ENCODE data around the gene RBP2.
"Not testable (repeated sequence)": the region's sequence is repeated elsewhere in the genome, so short reads cannot be mapped to it uniquely, and the experiment has no call there.

RBP2 gene

DNA sequence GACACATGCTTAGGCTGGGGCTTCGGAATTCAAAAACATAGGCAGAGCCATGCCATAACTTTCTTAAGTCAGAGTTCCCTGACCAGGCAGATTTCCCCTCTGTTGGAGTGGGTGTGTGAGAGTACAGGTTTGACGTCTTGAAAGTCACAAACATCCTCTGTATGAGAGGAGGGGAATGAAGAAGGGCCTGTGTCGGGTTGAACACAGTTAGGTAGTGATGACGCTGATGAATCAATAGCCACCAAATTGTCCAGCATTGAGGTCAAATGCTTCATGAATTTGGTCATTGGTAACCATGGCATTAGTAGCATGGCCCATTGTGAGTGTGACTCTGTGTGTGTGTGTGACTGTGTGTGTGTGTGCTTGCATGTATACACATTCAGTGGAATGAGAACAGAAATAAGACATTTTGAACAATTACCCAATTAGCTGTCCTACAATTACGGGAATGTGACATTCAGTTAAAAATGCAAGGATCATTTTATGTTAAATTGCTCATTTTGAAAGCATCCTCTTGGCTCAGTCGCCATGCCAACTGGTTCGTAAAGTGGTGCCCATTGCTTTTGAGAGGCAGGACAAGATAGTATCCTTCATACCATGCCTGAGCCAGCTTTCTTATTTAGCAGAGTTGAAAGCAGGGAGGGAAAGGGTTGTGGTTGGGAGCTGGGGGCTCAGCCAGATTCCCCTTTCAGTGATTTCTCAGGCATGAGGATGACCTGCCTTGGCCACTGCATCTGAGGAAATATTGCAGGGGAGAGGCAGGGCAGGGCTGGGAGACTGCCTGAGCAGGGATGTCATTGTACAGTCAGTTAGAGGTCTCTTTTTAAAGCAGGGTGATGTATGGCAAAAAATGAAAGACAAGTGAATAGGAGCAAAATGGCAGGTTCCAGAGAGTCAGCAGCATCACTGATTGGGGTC, 35.4 kb downstream of the RBP2 start:
- DNase-seq = no peak

DNA sequence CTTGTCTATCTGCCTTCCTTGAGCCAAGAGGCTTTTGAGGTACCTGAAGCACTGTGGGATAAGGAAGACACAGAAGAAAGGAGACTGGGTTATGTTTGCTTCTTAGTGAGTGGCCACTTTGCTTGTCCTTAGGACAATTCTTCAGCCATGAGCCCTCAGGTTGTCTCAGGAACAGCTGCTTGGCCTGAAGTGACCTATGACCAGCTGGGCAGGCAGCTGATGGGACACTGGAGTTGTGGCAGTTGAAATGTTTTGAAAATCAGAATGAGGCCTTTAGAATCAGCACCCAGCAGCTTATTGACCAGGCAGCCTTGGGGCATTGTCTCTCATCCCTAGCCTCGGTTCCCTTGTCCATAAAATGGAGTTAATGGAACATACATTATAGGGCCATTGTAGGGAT, 37.0 kb downstream of the RBP2 start:
- DNase-seq = no peak

DNA sequence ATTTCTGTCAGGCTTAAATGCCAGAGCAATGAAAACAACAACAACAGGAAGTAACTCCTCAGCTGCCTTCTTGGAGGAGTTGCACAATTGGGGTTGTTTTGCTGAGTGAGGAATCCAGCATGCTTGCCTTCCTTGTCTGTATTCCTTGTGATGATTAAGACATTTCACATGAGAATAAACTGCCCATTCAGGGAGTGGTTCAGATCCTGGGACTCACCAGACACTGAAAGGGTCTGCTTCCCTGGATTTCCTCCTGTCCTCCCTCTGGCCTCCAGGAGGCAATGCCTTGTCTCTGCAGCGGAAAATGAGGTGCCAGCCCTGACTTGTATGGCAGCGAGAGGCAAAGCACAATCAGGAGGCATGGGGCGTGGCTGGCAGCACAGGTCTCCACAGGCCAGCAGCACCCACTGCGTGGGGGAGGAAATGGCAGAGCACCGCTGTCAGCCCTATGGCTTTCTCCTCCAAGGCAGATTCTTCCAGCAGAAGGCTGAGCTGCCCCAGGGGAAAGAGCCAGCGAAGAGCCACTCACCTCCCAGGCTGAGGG, 41.5 kb downstream of the RBP2 start:
- DNase-seq = no peak

DNA sequence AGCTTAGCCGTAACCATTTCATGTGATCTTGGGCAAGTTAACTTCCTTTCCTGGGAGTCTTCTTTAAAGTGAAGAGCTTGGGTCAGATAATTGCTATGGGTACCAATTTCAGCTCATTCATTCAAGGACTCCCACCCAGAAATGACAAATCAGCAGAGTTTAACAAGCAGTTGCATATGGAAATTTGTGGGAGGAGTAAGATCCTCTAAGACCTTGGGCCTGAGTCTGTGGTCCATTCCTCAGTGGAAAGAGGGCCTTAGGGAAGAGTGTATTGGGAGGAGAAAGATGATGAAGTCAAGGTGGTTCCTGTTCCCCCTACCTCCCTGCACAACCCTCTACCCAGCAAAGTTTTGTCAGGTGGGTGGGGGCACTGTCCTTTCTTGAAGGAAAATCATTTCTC, 42.1 kb downstream of the RBP2 start:
- DNase-seq = no peak

DNA sequence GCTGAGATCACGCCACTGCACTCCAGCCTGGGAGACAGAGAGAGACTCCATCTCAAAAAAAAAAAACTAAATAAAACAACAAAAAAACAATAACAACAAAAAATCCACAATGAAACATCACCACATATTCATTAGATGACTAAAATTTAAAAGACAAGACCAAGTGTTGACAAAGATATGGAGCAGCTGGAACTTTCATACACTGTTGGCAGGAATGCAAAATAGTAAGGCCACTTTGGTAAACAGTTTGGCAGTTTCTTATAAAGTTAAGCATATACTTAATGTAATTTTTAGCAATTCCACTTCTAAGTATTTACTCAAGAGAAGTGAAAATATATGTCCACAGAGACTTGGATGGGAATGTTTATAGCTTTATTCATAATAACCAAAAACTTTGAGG, 43.2 kb downstream of the RBP2 start:
- no peak for DNase-seq

DNA sequence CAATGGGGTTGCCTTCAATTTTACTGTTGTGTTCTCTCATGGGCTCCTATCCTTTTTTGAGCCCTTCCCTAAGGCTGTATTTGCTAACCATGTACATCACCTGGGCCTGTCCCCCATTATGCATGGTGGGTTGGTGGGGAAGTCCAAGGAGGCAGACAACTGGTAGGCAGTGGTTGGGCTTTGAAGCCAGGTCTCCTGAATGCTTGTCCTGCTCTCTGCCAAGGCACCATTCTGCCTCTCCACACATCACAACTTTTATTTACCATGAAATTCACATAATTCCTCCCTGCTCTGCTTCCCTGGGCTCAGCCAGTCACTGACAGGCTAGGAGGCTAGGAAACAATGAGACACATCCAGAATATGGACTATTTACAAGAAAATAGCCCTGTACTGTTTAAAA, 45.8 kb downstream of the RBP2 start:
- no peak for DNase-seq

DNA sequence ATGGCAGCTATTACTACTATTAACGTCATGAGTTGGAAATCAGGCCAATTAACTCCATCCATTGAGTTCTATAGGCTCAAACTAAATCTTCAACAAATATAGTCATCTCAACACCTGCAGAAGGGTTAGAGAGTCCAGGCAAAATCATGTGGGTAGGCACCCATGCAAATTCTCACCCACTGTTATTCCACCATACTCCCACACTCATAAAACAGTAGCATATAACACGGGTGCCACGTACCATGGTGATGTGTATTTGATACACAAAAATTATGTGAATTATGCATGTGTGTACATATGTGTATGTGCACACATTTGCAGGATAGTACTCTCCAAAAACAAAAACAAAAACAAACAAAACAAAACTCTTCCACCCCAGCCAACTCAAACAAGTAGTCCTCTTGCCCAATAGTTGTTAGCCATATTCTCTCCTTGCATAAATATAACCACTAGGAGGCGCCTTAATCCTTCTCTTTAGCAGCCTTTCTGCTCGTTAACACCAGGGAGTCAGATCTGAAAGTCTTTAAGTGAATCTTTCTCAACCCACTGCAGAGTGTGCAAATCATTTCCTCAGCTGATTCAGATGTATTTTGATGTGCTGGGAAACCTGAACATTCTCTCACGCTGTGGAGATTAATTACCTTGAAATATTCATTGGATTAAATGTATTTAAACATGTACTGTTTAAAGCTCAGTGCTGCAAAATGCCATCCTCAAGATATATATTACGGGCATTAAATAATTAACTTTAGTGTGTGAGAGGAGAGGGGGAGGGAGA, 48.8 kb downstream of the RBP2 start:
- DNase-seq = peak; percentile 90

DNA sequence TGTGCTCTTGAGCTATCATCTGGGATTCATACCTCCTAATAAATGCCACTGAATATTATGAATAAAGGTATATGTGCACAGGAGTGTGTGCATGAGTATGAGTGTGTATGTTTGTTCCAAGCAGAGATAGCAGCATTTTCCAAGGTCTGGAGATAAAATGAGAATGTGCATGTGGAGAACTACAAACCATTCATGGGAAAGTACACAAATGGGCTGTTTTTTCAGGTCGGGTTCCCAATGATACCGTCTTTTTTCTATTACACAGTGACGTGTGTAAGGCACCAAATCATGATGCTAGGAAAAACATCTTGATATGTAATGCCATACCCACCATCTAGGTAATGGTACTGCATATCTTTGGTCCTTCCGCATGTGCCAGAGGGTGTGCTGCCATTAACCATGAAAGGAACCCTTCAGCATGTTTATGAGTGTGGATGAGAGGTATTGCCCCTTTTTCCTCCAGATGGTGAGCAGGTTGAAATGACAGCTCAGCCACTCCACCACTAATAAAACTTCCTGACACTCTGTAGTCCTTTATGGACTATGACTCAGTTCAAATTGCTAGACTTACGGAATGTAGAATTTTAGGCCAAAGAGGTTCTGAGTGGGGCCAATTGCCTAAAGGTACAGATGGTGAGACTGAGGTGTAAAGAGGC, 50.4 kb downstream of the RBP2 start:
- no peak for DNase-seq

DNA sequence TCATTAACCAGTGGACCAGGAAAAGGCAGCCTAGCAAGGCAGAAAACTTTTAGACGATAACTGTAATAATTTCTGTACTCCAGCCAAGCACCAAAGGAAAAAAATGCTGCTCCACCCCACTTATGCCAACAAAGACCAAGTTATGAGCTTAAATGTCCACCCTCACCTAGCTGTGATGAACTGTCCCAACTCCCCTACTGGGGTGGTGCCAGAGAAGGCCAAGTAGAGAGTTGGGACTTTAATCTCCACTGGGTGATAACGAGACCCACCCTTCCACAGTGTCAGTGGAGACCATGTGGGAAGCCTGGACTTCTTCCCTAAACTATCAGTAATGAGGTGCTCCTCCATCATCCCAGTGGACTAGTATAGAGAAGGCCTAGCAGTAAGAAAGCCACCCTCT, 53.1 kb downstream of the RBP2 start:
- DNase-seq = no peak

DNA sequence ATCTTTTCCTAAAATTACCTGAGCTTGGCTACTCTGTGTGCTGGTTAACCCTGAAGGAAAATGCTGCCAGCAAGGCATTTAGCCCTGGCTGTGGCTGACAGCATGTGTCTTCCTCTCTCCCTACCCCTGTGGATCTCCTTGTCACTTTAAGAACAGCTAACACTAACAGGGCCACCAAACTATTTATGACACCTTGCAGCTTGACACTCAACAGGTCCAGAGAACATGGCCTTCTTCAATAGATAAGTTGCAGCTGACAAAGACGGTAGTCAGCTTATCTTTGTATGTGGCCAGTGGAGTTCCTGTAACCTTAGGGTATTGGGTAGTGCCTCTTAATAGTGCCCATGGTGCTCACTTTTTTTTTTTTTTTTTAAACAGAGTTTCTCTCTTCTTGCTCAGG, 54.9 kb downstream of the RBP2 start:
- peak; percentile 28 for DNase-seq

DNA sequence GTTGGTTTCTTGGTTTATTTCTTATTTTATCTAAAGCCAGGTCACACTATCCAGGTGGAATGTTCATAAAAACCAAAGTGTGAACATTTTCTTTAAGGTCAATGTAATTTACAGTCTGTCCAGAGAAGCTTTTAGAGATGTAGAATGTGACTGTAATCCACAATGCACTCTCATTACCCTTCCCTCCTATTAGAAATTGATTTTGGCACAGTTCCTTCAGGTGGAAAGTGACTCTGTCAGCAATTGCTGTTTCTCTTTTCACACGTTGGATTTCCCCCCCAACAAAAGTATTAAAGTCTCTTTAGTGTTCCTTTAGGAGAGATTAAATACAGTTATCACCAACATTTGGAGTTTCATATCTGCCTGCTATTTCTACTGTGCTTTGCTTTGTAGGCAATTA, 55.3 kb downstream of the RBP2 start:
- DNase-seq = peak; percentile 28

DNA sequence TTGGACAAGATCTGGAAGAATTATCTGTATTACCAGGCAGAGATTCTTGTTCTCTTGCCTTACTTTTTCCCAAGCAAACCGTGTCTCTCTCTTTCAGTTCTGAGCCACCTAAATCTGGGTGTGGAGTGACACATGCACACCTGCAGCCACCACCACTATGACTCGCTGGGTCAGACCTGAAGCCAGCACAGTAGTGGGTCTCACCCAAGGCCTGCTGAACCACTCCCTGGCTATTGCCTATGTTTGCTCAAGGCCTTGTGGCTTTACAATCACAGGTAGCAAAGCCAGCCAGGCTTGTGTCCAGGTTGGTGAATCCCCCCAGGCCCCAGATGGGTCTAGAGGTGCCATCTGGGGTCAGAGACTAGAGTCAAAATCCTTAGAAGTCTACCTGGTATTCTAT, 58.2 kb downstream of the RBP2 start:
- no peak for DNase-seq

DNA sequence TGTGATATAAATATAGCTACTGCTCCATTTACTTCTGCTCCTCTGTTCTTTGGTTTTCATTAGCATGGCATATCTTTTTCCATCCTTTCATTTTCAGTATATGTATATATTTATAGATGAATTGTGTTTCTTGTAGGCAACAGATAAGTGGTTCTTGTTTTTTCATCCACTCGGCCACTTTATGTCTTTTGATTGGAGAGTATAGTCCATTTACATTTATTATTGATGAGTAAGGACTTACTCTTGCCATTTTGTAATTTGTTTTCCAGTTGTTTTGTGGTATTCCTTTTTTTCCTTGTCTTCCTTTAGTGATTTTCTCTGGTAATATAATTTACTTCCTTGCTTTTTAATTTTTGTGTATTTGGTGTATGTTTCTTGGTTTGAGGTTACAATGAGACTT, 60.0 kb downstream of the RBP2 start:
- no peak for DNase-seq

DNA sequence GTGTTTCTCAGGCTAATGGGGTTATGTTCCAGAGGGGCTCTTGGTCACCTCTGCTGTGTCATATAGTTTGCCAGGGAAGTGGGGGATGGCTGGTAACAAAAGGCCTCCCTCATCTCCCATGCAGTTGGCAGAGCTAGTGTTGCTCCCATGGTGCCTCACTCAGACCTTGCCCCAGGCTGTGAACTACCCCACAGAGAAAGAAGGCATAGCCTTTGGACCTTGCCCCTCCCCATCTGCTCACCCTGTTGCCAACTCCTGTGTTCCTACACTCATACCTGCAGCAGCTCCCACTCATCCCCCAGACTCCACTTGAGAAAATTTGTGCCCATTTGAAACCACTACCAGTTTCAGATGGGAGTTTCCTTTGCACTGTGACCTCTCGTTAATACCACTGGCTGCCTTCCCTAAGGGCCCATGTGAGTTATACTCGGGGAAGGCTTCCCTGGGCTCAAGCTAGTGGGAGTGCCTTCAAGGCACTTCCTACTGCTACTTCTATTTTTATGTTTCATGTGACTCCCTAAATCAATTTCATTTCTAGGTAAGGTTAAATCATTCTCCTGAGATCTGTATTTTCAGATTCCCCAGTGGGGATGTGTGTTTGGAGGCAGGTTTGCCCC, 61.6 kb downstream of the RBP2 start:
- DNase-seq = no peak

DNA sequence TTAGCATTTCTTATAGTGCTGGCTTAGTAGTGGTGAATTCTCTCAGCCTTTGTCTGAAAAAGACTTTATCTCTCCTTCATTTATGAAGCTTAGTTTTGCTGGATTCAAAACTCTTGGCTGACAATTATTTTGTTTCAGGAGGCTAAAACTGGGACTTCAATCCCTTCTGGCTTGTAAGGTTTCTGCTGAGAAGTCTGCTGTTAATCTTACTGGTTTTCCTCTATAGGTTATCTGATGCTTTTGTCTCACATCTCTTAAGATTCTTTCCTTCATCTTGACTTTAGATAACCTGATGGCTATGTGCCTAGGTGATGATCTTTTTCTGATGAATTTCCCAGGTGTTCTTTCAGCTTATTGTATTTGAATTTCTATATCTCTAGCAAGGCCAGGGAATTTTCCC, 63.4 kb downstream of the RBP2 start:
- DNase-seq = not testable (repeated sequence)
